Stimulated activated CD4-positive, alpha-beta T cell treated with anti-CD3 and anti-CD28 coated beads, Interleukin-12 subunit alpha, Interleukin-12 subunit beta, amount 100 ng/mL, for 24 hours (primary cell): ENCODE data around the gene UQCRFS1.
"Not testable (repeated sequence)": the region's sequence is repeated elsewhere in the genome, so short reads cannot be mapped to it uniquely, and the experiment has no call there.

ENCODE experiments used
- DNase-seq, 2 experiments: peaks; one replicate each; pipeline ENCODE4 v3.0.0-alpha.2; 2020; ENCODE audit warnings: low read depth in 2 of 2

UQCRFS1 gene

GRCh38 chr19:29214411-29214810 lies 1.5 kb upstream of the UQCRFS1 start:
- DNase-seq = no peak

DNA sequence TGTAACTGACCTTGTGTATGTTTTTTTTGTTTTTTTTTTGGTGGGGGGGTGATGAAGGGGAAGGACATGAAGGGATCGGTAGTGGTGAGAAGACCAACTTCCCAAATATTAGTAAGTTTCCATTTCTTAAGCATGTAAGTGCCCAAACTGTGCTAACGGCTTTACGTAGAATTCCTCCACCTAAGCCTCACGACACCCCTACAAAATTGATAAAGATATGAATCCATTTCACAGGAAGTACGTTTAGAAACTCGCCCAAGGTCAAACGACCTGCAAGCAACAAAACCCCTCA lies 649 bp downstream of the UQCRFS1 start:
- no peak for DNase-seq

GRCh38 chr19:29211562-29212355 lies 1.2 kb downstream of the UQCRFS1 start:
- DNase-seq = no peak

DNA sequence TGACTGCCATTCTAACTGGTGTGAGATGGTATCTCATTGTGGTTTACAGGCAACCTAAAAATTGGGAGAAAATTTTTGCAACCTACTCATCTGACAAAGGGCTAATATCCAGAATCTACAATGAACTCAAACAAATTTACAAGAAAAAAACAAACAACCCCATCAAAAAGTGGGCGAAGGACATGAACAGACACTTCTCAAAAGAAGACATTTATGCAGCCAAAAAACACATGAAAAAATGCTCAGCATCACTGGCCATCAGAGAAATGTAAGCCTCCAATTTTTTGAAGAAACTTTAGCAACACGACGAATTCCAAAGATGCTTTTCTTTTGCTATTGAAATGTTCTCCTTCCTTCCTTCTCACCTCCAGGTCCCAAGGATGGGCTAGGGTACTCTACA lies 1.9 kb downstream of the UQCRFS1 start:
- not testable (repeated sequence) for DNase-seq

DNA sequence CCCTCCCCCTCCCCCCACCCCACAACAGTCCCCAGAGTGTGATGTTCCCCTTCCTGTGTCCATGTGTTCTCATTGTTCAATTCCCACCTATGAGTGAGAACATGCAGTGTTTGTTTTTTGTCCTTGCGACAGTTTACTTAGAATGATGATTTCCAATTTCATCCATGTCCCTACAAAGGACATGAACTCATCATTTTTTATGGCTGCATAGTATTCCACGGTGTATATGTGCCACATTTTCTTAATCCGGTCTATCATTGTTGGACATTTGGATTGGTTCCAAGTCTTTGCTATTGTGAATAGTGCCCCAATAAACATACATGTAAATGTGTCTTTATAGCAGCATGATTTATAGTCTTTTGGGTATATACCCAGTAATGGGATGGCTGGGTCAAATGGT lies 2.4 kb downstream of the UQCRFS1 start:
- DNase-seq = not testable (repeated sequence)

DNA sequence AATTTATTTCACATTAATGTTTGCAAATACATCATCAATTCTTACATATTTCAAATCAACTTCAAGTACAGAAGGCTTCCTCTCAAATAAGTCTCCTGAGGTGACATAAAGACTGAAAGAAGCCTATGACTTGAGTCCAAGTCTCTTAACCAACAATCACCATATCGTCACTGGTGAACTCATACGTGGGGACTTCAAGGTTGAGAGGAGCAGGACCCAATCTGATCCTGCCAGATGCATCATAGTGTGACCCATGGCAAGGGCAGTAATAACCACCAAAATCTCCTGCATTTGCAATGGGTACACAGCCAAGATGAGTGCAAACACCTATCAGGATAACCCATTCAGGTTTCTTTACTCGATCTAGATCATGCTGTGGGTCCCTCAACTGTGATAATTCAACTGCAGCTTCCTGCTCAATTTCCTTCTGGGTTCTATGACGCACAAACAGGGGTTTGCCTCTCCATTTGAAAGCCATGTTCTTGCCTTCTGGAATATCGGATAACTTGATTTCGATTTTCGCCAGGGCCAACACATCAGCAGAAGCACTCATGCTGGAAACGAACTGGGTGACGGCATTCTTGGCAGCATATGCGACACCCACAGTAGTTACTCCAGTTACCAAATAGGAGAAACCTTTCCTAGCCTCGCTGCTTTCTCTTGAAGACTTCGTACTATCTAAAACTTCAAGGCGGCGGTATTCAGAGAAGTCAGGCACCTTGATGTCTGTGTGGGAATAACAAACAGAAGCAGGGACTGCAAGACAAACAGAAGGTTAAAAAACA lies 5.4 kb downstream of the UQCRFS1 start:
- not testable (repeated sequence) for DNase-seq

GRCh38 chr19:29206453-29206852 lies 6.5 kb downstream of the UQCRFS1 start:
- DNase-seq = no peak

- no peak for DNase-seq
Measured at GRCh38 chr19:29202281-29202680, 10.7 kb downstream of the UQCRFS1 start.

DNA sequence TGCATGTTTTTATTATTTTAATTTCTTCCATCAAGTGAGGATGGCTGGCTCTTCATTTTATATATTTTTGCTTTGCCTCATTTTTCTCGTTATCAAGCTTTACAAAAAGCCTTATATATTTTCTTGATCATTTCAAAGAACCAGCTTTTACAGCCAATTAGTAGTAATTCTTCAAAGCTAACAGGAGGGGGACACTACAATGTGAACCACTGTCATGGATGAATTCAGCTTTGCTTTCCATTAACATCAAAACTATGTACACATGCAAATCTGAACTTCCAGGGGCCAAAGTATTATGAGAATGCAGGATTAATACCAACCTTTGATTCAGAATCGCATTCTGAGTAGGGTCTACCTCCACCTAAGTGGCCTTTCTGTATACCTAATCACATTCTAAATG lies 11.1 kb downstream of the UQCRFS1 start:
- no peak for DNase-seq

- DNase-seq = no peak
Measured at GRCh38 chr19:29194658-29195057, 18.3 kb downstream of the UQCRFS1 start.

GRCh38 chr19:29193155-29193554 lies 19.8 kb downstream of the UQCRFS1 start:
- no peak for DNase-seq

- no peak for DNase-seq
Measured at GRCh38 chr19:29191005-29191404, 21.9 kb downstream of the UQCRFS1 start.

DNA sequence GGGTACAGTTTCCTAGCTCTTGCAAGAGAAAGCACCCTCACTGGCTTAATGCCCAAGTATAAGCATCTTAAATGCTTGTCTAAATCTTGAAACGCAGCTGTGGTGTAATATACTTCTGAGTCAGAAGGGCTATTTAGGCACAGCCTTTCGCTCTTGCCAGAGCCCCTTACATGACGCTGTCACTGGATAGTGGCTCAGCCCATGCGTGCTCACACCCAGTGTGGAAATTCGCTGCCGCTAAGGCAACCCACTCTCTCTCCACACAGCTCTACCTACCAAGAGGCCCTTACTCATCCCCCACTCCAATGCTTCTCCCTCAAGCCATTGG lies 24.0 kb downstream of the UQCRFS1 start:
- no peak for DNase-seq

DNA sequence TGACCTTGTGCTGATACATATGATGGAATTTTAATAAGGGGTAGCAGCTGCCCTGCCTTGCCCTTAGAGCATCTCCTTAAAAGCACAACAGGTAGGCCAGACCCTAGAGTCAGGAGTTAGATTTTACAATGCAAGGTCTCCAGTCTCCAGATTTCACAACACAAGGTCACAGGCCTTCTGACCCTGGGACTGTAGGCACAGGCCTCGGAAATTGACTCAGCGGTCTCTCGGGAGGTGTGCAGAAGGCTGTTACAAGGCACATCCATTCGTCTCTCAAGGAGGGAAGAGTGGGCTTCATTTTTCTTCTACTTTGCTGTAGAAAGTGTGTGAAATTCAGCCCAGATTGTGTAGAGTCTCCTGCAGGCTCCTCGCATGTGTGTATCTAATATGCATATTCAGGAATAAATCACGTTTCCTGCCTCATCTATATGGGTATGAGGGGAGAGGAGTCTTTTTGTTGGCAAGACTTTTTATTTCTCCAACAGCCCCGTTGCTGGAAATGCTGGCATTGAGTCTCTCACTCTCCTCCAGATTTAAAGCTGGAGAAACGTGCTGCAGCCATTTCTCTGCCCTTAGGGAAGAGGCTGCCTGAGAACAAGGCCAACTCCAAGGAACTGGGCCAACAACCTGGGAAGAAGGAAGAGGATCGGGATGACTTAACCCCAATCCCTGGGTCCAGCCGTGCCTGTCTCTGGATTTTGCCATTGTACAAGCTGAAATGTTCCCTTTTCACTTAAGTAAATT lies 24.5 kb downstream of the UQCRFS1 start:
- DNase-seq = no peak

DNA sequence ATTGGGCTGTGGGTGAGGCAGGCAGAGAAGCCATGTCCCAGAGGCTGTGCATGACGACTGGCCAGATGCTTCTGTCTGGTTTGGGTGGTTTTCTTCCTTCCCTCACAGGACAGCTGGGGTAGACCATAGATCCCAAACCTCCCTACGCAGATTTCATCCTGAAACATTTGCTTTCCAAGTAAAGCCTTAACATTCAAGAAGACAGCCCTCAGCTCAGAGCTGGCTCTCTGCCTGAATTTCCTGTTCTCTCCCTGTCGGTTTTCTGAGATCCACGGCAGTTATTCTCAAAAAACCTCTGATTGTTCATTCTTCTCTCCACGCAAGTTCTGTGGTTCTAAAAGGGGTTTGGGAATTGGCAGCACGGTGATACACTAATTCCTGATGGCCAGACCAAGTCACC lies 25.3 kb downstream of the UQCRFS1 start:
- DNase-seq = no peak

- no peak for DNase-seq
Measured at GRCh38 chr19:29185427-29185826, 27.5 kb downstream of the UQCRFS1 start.

GRCh38 chr19:29176981-29177754 lies 35.8 kb downstream of the UQCRFS1 start:
- DNase-seq = no peak

GRCh38 chr19:29173896-29174295 lies 39.1 kb downstream of the UQCRFS1 start:
- no peak for DNase-seq

GRCh38 chr19:29172302-29172701 lies 40.6 kb downstream of the UQCRFS1 start:
- DNase-seq = no peak

DNA sequence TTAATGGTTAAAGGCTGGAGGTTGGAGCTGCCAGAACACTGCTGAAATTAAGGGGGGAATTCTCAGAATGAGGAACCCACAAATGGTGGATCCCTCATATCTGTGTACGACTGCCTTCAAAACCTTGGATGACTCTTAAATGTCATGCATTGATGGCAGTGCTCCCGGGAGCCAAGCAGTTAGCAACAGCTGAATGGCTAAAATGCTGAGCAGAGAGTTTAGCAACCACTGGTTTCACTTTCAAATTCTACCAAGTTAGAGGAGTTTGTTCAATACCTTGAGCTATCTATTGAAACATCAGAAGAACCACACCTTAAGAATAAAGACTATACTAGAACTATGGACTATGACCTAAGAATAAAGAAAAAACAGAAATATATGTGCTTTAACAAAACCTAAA lies 41.4 kb downstream of the UQCRFS1 start:
- DNase-seq = no peak

DNA sequence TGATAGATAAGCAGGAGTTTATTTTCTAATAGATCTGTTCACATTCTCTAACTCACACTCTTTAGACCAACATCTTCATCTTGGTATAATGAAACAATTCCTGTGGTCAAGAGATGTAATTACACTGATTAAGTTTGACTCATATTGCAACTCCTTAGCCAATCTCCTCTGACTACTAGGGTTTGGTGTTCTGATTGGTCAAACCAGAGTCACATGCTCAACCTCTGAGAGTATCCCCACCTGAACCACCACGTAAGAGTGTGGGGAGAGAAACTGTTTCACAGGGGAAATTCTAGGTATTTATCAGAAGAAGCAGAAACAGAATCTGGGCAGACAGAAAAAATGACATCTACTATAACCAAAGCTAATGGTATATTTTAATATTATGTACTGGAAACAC lies 42.4 kb downstream of the UQCRFS1 start:
- DNase-seq = no peak

DNA sequence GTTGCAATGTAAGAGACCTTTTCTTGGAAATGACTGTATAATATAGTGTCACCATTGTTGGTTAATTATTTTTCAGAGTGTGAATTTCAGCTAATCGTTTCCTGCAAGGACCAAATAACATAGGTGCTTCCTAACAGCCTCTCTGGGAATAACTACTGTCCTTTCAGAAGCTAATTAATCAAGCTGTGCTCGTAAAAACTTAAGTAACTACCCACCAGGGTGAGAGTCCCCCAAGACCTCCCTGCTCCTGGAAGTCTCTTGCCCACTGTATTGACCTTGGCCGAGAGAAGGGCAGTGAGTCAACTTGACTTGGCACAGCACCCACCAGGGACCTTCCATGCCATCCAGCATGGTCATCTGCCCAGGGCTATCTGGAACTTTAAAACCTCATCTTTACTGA lies 50.3 kb downstream of the UQCRFS1 start:
- DNase-seq = no peak
